ENCODE measurements around the gene HSF5. TPM values are rescaled to one million over a fixed set of nuclear protein-coding genes. Genes with fewer than 3 reads are reported as not detected.

Gene HSF5
- total and polyA plus RNA-seq, 12 donors = 0.03 to 0.11 (median 0.06) TPM; not detected in 8

GRCh38 chr17:58382872-58383242 is 105.4 kb downstream of the HSF5 start:
- Histone ChIP-seq H3K27ac (no peak overlapping the region), H3K9me3 (replicated peaks in 1 of 3) (no peaks in the 10 kb centered on the region), H3K4me3 (no peak overlapping the region), H3K27me3 (no peaks in the 10 kb centered on the region), H3K36me3 (replicated peaks in 1 of 2) (no peaks in the 10 kb centered on the region), H3K4me1 (replicated peaks in 1 of 2) (peaks cover 4 to 18% of the 10 kb centered on the region in 2 donors)
- TF ChIP-seq POLR2A (IDR thresholded peaks at IDR 0.05) = no peak
- no peak for TF ChIP-seq CTCF (IDR thresholded peaks at IDR 0.05)
- WGBS, 4 donors = 89 to 94% (median 91%) methylated on average over 1 of the region's 1 CpG
- intact Hi-C loops (cut with DNase I) = no loop called here
- DNase-seq = no peak

GRCh38 chr17:58382108-58382871 is 105.9 kb downstream of the HSF5 start:
- TF ChIP-seq POLR2A (IDR thresholded peaks at IDR 0.05) (no peak), CTCF (IDR thresholded peaks at IDR 0.05) (no peak)
- Histone ChIP-seq H3K27ac (no peak overlapping the region), H3K36me3 (replicated peaks in 1 of 2) (no peaks in the 10 kb centered on the region), H3K4me3 (no peak overlapping the region), H3K27me3 (no peaks in the 10 kb centered on the region), H3K4me1 (replicated peaks in 1 of 2) (peaks cover 4 to 18% of the 10 kb centered on the region in 2 donors), H3K9me3 (replicated peaks in 1 of 3) (no peaks in the 10 kb centered on the region)
- intact Hi-C loops (cut with DNase I) = no loop called here
- WGBS, 4 donors = 45 to 60% (median 52%) methylated on average over 3 to 4 of the region's 4 CpGs
- no peak for DNase-seq

- intact Hi-C loops (cut with DNase I) = no loop called here
- H3K4me3 ChIP-seq = no peak overlapping the region
- TF ChIP-seq POLR2A (IDR thresholded peaks at IDR 0.05) (no peak), CTCF (IDR thresholded peaks at IDR 0.05) (no peak)
- no peaks in the 10 kb centered on the region for H3K27me3 ChIP-seq
- WGBS, 4 donors = 49 to 74% (median 69%) methylated on average over 3 of the region's 3 CpGs
- H3K4me1 ChIP-seq (replicated peaks in 1 of 2) = peaks cover 4 to 18% of the 10 kb centered on the region in 2 donors
- no peak overlapping the region for H3K27ac ChIP-seq
- no peak for DNase-seq
- no peaks in the 10 kb centered on the region for H3K9me3 ChIP-seq (replicated peaks in 1 of 3)
- H3K36me3 ChIP-seq (replicated peaks in 1 of 2) = no peaks in the 10 kb centered on the region
Observed at GRCh38 chr17:58381124-58382035, 106.8 kb downstream of the HSF5 start.
